Activated T-helper 9 cell treated with anti-CD3 and anti-CD28 coated beads, Interleukin-2, amount 50 U/mL, for 16 hours (primary cell): ENCODE measurements around the gene GPR176.

ENCODE experiments used
- DNase-seq: peaks from one replicate; pipeline ENCODE4 v3.0.0-alpha.2; 2020; ENCODE audit warnings: low read depth

Gene GPR176

DNA sequence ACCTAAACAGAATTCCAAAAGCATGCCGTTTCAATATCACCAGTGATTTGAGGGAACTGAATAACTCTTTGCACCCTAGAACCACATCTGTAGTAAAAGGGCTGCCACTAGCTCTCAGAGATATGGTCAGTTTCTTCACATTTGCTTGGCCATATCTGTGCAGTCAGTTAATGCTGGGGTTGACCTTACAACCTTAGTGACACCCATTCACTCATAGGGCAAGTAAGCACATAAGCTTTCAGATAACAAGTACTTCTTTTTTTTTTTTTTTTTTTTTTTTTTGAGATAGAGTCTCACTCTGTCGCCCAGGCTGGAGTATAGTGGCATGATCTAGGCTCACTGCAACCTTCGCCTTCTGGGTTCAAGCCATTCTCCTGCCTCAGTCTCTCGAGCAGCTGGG, 117.0 kb downstream of the GPR176 start:
- DNase-seq = no peak

DNA sequence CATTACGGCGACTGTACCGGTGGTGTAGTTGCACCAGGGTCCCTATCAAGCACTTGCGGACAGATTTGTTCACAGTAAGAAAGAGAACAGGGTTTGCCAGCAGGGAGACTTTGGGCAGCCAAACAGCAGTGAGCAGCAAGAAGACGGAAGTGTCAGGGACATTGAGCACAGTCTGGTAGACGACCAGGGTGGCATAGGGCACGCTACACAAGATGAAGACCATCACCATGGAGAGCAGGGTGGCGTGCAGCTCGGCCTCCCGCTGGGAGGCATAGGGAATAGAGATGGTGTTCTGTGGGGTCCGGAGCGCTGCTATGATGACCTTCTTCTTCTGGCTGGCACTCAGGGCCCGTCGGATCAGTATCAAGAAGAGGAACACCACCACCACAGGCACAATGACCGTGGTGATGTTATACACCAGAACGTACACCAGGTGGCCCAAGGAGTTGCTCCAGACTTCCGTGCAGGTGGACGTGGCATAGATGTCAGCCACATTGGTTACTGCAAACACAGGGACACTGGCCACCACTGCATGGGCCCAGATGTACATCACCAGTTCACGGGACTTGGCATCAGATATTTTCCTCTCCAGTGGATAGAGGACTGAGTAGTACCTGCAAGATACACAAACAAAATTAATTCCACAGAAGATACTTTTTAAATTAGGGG, 118.3 kb downstream of the GPR176 start:
- DNase-seq = no peak

GRCh38 chr15:39799552-39800011, 120.5 kb downstream of the GPR176 start:
- no peak for DNase-seq

- no peak for DNase-seq
Observed at GRCh38 chr15:39798382-39798781, 121.7 kb downstream of the GPR176 start.

DNA sequence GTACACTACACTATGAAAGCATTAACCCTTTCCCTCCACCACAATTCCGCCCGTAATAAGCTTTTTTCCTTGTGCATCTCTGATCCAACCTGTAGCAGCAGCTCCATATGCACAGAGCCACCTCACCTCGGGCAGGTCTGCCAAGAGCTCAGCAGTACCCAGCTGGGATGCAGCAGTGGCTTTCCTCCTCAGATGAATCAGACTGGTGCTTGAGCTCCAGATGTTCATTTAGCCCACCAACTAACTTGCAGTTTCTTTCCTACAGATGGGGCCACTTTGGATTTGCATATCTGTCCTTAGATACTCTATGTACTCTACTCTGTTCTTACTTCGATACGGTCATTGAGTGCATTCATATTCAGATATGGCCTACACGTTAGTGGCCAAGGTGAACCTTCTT, 122.7 kb downstream of the GPR176 start:
- DNase-seq = no peak

- DNase-seq = no peak
Observed at GRCh38 chr15:39796601-39797000, 123.5 kb downstream of the GPR176 start.

- DNase-seq = no peak
Observed at GRCh38 chr15:39795486-39795885, 124.6 kb downstream of the GPR176 start.

- DNase-seq = no peak
Observed at GRCh38 chr15:39794954-39795353, 125.1 kb downstream of the GPR176 start.

DNA sequence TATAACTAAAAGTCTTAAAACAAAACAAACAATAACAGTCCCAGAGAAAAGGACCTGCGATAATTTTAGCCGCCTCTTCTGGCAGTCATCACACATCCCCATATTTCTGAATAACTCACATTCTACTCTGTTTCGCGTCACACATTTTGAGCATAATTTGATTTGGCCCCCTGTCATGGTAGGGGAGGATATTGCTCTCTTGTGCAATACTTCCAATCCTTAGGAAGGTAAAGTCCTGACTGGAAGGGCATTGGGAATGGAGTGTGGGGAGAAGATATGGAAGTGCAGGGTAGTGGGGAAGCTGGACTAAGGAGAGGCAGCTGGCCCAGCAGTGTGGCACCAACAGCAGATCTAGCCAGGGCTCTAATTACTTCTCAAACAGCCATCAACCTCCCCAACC, 126.1 kb downstream of the GPR176 start:
- DNase-seq = no peak

DNA sequence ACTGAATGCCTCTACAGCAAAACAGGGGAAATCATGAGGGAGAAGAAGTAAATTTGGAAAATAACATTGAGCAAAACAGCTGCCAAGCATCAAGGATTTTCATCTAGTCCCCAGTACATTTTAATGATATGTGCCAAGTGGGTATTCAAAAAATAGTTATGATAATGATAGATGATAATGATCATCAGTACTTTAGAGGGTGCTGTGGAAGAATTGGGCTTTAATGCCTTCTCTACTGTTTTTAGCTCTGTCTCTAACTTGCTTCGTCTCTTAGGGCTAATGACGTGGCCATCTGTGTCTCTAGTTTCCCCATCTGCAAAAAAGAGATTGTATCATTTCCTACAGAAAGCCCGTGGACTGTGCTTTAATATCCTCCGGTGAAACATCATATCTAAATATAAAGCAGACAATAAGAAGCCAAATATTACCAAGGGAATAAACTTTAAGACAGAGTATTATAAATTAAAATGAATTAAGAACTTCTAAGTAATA, 127.2 kb downstream of the GPR176 start:
- DNase-seq = no peak

GRCh38 chr15:39792025-39792843, 127.8 kb downstream of the GPR176 start:
- DNase-seq = no peak

GRCh38 chr15:39789736-39790135, 130.3 kb downstream of the GPR176 start:
- DNase-seq = no peak

- no peak for DNase-seq
Observed at GRCh38 chr15:39788800-39789565, 131.1 kb downstream of the GPR176 start.

- no peak for DNase-seq
Observed at GRCh38 chr15:39788108-39788507, 132.0 kb downstream of the GPR176 start.

DNA sequence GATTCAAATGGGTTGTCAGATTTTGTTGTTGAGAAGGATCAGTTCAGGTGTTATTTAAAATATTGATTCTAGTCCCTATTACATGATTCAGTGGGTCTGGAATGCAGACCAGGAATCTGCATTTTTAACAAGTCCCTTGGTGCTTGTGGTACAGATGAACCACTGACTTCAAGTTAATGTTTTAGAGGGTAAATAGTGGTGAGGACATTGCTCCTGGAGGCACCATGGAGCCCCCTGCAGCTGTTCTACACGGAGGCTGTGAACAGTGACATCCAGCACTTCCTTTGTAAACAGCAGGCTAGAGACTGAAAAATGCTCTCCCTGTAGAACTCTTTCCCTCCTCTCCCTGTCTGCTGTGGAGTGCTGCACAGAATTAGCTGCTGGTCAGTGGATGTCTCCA, 132.6 kb downstream of the GPR176 start:
- no peak for DNase-seq

DNA sequence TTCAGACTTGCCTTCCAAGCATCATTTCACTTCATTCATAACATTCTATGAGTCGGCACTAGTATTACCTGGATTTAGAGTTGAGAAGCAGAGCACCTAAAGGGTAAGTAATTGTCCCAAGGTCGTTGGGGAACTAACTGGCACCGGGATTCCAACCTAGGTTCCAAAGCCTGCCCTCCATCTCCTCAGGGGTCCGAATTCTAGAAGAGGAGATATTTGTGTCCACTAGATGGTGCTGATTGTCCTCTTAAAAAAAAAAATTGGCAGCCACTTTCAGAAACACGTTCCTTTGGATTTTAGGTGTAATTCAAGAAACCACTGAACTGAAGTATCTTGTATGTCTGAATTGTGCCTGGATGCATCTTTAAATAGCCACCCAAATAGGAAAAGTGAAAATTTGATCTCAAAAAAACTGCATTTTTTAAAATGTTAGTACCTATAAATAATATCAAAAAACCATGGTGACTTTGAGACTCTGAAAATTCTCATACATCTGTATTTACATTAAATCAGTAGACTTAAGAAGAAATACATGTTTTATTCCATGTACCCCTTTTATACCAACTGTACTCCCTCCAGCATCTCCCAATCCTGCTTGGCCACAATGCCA, 133.5 kb downstream of the GPR176 start:
- no peak for DNase-seq

DNA sequence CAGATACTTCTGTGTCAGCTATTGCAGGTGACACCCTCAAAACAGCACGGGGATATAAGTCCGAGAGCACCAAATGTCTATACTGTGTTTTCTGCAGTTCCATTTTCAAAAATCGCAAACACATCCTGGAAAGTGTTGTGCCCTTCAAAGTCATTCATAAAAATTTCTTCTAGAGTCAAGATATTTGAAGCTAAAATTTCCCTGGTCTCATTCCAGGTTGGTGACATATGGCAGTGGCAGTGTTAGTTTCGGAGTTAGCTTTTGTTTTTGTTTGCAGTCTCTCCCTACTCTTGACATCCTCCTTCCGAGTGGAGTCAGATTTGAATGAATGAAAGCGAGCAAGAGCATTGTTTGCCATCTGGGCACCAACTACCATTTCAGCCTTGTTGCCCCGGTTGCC, 134.2 kb downstream of the GPR176 start:
- no peak for DNase-seq

GRCh38 chr15:39785139-39785538, 134.9 kb downstream of the GPR176 start:
- DNase-seq = no peak

DNA sequence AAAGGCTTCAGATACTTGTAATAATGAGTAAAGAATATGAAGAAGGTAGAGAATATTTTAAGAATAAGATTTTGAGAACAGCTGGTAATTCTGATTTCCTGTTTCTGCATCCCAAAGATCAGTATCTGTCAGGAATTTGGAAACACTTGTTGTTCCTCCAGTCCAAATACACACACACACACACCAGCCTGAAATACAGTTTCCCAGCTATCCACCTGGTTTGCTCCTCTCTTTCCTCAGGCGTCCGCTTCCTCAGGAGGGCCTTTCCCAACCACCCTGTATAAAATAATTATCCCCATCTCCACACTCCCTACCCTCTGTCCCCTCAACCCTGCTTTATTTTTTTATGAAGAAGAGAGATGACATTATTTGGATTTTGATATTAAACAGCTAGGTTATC, 135.4 kb downstream of the GPR176 start:
- DNase-seq = no peak

GRCh38 chr15:39784125-39784524, 135.9 kb downstream of the GPR176 start:
- DNase-seq = no peak

GRCh38 chr15:39783244-39783820, 136.7 kb downstream of the GPR176 start:
- no peak for DNase-seq
